ENCODE results near the gene ZCCHC13.
"Not testable (repeated sequence)": the region's sequence is repeated elsewhere in the genome, so short reads cannot be mapped to it uniquely, and the experiment has no call there.

DNA sequence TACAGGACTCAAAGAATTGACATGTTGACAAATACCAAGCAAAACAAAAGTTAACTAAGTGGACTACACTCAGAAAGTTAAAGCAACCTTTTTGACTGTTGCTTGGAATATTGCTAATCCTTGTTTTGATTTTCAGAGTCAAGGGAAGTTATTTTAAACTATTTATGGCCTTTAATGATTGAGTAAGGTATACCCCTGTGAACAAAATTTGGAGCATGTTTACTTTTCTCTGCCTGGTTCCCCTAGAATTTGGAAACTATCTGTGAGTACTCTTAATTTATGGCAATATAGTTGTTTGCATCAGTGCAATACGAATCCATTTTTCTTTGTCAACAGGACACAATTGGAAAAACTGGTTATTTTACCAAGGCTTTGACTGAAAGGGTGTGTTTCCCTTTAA is 45.9 kb upstream of the ZCCHC13 start:
- TF ChIP-seq, protein P1, sequence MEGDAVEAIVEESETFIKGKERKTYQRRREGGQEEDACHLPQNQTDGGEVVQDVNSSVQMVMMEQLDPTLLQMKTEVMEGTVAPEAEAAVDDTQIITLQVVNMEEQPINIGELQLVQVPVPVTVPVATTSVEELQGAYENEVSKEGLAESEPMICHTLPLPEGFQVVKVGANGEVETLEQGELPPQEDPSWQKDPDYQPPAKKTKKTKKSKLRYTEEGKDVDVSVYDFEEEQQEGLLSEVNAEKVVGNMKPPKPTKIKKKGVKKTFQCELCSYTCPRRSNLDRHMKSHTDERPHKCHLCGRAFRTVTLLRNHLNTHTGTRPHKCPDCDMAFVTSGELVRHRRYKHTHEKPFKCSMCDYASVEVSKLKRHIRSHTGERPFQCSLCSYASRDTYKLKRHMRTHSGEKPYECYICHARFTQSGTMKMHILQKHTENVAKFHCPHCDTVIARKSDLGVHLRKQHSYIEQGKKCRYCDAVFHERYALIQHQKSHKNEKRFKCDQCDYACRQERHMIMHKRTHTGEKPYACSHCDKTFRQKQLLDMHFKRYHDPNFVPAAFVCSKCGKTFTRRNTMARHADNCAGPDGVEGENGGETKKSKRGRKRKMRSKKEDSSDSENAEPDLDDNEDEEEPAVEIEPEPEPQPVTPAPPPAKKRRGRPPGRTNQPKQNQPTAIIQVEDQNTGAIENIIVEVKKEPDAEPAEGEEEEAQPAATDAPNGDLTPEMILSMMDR (IDR thresholded peaks at IDR 0.05): not testable (repeated sequence)
- not testable (repeated sequence) for TF ChIP-seq POLR2A (IDR thresholded peaks at IDR 0.05)
